Activated T-helper 1 cell treated with Interleukin-2 at 50 U/mL for 16 hours (primary cell): ENCODE data around the gene GOSR1.
"Not testable (repeated sequence)": the region's sequence is repeated elsewhere in the genome, so short reads cannot be mapped to it uniquely, and the experiment has no call there.

Source experiments
- DNase-seq: peaks from one replicate; pipeline ENCODE4 v3.0.0-alpha.2; 2020; ENCODE audit warnings: low read depth

The GOSR1 gene

GRCh38 chr17:30505868-30506417 lies 28.7 kb downstream of the GOSR1 start:
- no peak for DNase-seq

DNA sequence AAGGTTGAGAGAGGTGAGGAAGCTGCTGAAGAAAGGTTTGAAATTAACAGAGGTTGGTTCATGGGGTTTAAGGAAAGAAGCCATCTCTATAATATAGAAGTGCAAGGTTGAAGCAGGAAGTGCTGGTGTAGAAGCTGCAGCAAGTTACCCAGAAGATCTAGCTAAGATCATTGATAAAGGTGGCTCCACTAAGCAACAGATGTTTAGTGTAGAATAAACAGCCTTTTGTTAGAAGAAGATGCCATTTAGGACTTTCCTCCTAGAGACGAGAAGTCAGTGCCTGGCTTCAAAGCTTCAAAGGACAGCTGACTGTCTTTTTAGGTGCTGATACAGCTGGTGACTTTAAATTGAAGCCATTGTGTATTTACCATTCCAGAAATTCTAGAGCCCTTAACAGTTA lies 29.3 kb downstream of the GOSR1 start:
- no peak for DNase-seq

- no peak for DNase-seq
Observed at GRCh38 chr17:30513346-30513745, 36.1 kb downstream of the GOSR1 start.

- no peak for DNase-seq
Observed at GRCh38 chr17:30514895-30515596, 37.8 kb downstream of the GOSR1 start.

GRCh38 chr17:30517786-30518185 lies 40.6 kb downstream of the GOSR1 start:
- no peak for DNase-seq

DNA sequence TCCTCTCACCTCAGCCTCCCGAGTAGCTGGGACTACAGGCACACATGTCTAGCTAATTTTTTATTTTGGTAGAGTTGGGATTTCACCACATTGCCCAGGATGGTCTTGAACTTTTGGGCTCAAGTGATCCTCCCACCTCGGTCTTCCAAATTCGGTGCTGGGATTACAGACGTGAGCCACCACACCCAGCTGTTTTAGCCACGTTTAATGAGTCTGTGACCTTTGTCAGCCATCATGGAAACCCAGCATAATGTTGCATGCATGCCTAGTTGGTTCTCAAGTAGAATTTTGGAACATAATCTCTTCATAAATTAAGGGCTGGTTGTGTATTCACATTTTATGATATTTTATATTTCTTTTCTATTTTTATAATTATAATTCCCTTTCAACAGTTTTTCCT lies 42.0 kb downstream of the GOSR1 start:
- DNase-seq, result no peak

DNA sequence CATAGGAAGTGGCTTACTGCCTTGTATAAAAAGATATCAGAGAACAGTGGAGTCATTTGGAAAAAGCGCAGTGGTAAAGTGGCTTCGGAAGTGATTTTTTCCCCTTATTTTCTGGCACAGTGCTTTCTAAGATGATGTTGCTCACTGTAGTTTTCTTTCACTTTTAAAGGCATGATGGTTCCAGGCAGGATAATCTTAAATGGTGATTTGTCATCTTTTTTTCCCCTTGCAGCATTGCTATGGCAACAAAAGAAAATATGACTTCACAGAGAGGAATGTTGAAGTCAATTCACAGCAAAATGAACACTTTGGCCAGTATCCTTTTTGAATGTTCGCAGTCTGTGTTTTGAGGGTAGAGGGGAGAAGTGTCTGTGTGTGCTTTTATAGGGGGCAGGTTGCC lies 42.5 kb downstream of the GOSR1 start:
- no peak for DNase-seq

DNA sequence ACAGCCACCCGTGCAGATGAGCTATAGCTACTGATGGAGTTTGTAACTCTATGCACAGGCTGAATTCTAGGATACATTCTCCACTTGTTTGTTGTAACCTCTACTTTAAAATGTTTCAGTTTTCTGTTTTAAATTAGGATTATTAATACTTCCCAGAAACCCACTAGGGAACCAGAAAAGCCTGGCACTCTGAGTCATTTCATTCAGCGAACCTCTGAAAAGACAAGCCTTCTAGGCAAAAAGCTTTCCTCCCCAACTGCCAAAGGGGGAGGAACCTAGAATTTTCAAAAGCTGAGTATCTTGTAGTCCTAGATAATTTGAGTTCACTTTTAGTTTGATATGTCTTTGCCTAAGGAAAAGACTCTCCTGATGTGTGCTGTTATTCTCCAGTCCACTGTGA lies 43.2 kb downstream of the GOSR1 start:
- DNase-seq, result no peak

- no peak for DNase-seq
Observed at GRCh38 chr17:30520882-30521281, 43.7 kb downstream of the GOSR1 start.

- DNase-seq, result no peak
Observed at GRCh38 chr17:30521766-30522165, 44.6 kb downstream of the GOSR1 start.

- not testable (repeated sequence) for DNase-seq
Observed at GRCh38 chr17:30523236-30523635, 46.0 kb downstream of the GOSR1 start.

GRCh38 chr17:30524847-30525246 lies 47.6 kb downstream of the GOSR1 start:
- no peak for DNase-seq

DNA sequence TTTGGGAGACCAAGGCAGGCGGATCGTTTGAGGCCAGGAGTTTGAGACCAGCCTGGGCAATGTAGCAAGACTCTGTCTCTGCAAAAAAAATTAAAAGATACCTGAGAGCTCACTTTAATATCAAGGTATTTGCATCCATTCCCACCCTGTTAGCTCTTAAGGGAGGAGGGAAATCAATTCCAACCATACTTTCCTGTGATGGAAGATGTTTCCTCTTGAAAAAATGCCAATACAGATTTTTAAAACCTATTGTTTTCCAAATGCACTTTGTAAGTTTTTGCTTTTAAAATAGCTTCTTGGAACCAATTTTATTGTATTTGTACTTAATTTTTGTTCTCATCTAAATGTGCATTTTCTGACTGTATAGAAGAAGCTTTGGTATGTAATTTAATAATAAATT lies 49.2 kb downstream of the GOSR1 start:
- DNase-seq, result no peak

DNA sequence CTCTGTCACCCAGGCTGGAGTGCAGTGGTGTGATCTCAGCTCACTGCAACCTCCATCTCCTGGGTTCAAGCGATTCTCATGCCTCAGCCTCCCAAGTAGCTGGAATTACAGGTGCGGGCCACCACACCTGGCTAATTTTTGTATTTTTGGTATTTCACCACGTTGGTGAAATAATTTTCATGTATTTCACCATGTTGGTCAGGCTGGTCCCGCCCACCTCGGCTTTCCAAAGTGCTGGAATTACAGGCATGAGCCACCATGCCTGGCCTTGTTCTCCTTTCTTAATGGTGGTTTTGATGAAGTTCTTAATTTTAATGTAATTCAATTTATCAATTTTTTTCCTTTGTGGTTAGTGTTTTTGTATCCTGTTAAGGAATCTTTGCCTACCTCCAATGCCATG lies 51.5 kb downstream of the GOSR1 start:
- DNase-seq, result not testable (repeated sequence)

- no peak for DNase-seq
Observed at GRCh38 chr17:30530346-30531025, 53.3 kb downstream of the GOSR1 start.

- no peak for DNase-seq
Observed at GRCh38 chr17:30532871-30533270, 55.7 kb downstream of the GOSR1 start.

DNA sequence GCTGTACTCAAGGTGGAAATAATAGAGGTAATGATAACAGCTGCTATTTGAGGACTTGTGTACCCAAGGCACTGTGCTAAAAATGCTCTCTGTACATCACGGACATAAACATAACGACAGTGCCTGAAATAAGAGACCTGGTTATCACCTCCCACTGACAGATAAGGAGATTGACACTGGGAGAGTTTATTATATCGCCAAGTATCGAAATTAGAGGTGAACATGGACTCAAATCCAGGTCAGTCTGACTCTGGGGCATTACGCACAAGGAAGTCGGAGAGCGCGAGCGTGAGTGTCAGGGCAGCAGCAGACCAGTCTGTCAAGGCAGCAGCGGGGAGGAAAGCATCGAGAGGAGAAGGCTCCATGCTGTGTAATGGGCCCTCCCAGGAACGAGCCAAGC lies 57.1 kb downstream of the GOSR1 start:
- DNase-seq, result no peak

DNA sequence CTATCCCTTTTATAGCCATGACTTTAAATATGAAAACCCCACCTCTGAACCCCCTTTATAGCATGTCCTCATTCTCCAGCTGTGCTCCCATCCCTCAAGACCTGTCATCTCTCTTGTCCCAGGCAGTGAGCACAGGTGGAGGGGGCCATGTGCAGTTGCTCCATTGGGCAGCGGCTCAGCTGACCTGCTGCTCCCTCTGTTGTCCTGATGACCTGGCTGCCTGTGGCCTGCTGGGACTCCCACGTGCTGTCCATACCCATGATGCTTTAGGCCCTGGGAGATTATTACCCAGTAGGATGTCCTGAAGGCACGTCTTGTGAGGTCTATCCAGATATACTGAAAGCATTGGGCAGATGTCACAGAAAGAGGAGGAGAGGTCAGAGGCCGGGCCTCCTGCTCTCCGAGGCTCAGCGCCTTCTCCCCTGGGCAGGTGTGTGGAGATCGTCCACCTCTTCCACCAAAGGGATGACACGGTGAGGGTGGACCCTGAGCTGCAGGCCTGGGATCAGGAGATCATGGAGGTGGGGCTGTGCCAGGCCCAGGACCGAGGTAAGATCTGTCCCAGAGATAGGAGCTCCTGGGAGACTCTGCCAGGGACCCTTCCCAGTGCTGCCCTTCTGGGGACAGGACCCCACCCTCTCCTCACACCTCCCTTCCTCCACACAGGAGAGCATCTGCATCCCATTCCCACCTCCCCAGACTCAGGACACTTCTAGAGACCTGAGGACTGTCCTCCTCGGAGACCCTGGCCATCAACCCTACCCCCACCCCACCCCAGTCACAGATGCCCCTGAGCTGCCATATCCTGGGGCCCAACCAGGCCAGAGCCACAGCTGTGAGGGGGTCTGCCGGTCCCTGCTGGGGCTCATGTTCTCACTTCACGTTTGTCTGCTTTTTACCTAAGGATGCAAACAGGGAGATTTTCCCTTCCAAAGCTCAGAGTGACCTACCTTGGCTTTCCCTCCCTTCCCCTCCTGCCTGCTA lies 58.0 kb downstream of the GOSR1 start:
- no peak for DNase-seq

DNA sequence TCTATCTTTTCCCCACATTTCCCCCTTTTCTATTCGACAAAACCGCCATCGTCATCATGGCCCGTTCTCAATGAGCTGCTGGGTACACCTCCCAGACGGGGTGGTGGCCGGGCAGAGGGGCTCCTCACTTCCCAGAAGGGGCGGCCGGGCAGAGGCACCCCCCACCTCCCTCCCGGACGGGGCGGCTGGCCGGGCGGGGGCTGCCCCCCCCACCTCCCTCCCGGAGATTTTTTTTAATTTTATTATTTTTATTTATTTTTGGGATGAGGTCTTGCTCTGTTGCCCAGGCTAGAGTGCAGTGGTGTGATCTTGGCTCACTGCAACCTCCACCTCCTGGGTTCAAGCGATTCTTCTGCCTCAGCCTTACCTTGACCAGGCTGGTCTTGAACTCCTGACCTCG lies 59.6 kb downstream of the GOSR1 start:
- not testable (repeated sequence) for DNase-seq

- not testable (repeated sequence) for DNase-seq
Observed at GRCh38 chr17:30537667-30538066, 60.5 kb downstream of the GOSR1 start.

- DNase-seq, result no peak
Observed at GRCh38 chr17:30541802-30542201, 64.6 kb downstream of the GOSR1 start.

DNA sequence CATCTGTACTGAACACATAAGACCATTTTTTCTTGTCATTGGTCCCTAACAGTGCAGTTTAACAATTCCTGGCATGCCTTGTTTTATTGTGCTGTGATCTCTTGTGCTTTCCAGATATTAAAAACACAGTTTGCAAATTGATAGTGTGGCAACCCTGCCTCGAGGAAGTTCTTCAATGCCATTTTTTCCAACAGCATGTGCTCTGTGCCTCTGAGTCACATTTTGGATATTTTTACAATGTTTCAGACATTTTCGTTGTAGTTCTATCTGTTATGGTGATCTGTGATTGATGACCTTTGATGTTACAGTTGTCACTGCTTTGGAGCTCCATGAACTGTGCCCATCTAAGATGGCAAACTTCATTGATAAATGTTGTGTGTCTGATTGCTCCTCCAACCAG lies 66.2 kb downstream of the GOSR1 start:
- DNase-seq, result no peak
